Measurements from ENCODE around the gene MLLT10. TPM values are rescaled to one million over a fixed set of nuclear protein-coding genes. Genes with fewer than 3 reads are reported as not detected.

Gene MLLT10
- total and polyA plus RNA-seq, 9 of the 15 experiments (the other 6 are each of a cell fraction or from before 2014, with no cell fraction given), result 18.8 to 81.4 (median 64.2) TPM

GRCh38 chr10:21552638-21553037 lies 18.6 kb downstream of the MLLT10 start (continued):
- no peak for TF ChIP-seq TCF7L2 (IDR thresholded peaks at IDR 0.05; ENCODE audit: low read depth, low read length)
- TF ChIP-seq ZNF592 (IDR thresholded peaks at IDR 0.05), result no peak
- no peak for TF ChIP-seq RBM17 (IDR thresholded peaks at IDR 0.05; ENCODE audit: borderline replicate concordance, low read depth, low read length)
- TF ChIP-seq ZNF174 (CRISPR knock-in tag; IDR thresholded peaks at IDR 0.05), result no peak
- TF ChIP-seq FOXA1 (IDR thresholded peaks at IDR 0.05; ENCODE audit: borderline replicate concordance), result no peak
- TF ChIP-seq KDM1A (IDR thresholded peaks at IDR 0.05), result no peak
- no peak for TF ChIP-seq EWSR1 (IDR thresholded peaks at IDR 0.05; ENCODE audit: borderline replicate concordance, low read depth, partially characterized antibody)
- TF ChIP-seq PTBP1 (IDR thresholded peaks at IDR 0.05; ENCODE audit: low read depth, low read length), result no peak
- no peak for TF ChIP-seq RB1 (IDR thresholded peaks at IDR 0.05; ENCODE audit: low read depth)
- no peak for TF ChIP-seq CCNT2 (IDR thresholded peaks at IDR 0.05; ENCODE audit: borderline replicate concordance, extremely low read depth, insufficient read length, low read depth, low read length)
- no peak for TF ChIP-seq MBD1 (CRISPR knock-in tag; IDR thresholded peaks at IDR 0.05)
- no peak for TF ChIP-seq NR2C1 (IDR thresholded peaks at IDR 0.05)
- no peak for TF ChIP-seq NR2C1 (tag; IDR thresholded peaks at IDR 0.05)
